T47D (cell line): ENCODE measurements around the gene FHL3.
"Not testable (repeated sequence)": the region's sequence is repeated elsewhere in the genome, so short reads cannot be mapped to it uniquely, and the experiment has no call there.

Source experiments
- DNase-seq, 2 experiments: peaks; one replicate each; pipeline versions ENCODE4 v3.0.0 to v3.0.0-alpha.2; 2011 to 2012; ENCODE audit warnings: low read depth in 1 of 2, low spot score in 1 of 2
- JUND ChIP-seq: IDR thresholded peaks from 2 replicates; pipeline ENCODE4 v1.6.1; 2012; ENCODE audit warnings: low read depth
- in situ Hi-C: cut with HindIII; loops from 2 replicates; pipeline ENCODE4 v1.10.0; 2016; ENCODE audit warnings: low sequenced_read_pairs, low pct_unique_long_range_greater_than_20kb

FHL3 gene

GRCh38 chr1:37978541-37978940, 26.8 kb downstream of the FHL3 start:
- in situ Hi-C loops = no loop called here
- no peak for DNase-seq
- TF ChIP-seq JUND = no peak

- in situ Hi-C loops = not testable (repeated sequence)
- DNase-seq = peak; percentile 25 to 65
Observed at GRCh38 chr1:37975083-37975482, 30.2 kb downstream of the FHL3 start.

DNA sequence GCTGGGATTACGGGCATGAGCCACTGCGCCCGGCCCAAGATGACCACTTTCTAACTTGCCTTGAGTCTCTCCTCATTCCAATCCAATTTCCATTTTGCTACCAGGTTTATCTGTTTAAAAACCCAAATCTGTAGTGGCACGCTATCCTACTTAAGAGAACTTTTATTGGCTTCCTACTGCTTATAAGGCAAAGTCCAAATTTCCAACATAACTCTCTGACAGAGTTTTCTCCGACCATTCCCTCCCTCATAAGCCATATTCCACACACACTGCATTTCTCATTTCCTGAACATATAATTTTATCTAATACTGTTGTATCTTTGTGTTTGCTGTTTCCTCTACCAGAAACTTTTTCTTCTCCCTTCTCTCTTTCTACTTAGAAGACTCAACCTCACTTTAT, 30.7 kb downstream of the FHL3 start:
- no peak for TF ChIP-seq JUND
- in situ Hi-C loops = no loop called here
- no peak for DNase-seq

DNA sequence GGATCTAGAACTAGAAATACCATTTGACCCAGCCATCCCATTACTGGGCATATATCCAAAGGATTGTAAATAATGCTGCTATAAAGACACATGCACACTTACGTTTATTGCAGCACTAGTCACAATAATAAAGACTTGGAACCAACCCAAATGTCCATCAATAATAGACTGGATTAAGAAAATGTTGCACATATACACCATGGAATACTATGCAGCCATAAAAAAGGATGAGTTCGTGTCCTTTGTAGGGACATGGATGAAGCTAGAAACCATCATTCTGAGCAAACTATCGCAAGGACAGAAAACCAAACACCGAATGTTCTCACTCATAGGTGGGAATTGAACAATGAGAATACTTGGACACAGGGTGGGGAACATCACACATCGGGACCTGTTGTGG, 31.6 kb downstream of the FHL3 start:
- DNase-seq, in situ Hi-C loops: not testable (repeated sequence)

DNA sequence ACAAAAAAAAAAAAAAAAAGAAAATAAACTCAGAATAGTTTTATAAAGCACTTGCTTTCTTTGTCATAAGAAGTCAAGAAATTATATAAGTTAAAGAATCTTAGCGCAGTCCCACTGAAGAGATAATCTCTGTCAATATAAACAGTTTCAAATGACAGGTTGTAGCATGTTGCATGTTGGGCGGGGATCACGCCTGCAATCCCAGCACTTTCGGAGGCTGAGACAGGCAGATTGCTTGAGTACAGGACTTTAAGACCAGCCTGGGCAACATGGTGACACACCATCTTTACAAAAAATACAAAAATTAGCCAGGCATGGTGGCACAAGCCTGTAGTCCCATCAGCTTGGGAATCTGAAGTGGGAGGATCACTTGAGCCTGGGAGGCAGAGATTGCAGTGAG, 40.0 kb downstream of the FHL3 start:
- TF ChIP-seq JUND = no peak
- DNase-seq = no peak
- in situ Hi-C loops = no loop called here

- DNase-seq, in situ Hi-C loops: not testable (repeated sequence)
Observed at GRCh38 chr1:37964106-37964505, 41.2 kb downstream of the FHL3 start.

DNA sequence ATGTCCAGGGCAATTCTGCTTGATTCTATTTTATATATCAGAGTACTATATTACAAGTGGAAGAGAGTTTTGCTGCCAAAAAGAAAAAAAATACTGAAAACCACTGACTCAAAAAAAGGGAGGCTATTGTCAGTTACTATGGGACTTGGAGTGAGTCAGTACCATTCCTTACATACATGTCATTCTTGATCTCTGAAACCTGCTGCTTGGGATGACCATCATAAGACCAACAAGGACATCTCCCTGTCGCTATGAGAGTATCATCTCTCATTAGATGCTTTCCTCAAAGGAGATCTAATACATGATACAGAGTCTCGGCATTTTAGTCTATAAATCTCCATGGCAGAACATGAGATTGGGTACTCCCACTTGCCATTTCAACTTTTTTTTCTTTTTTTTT, 46.6 kb downstream of the FHL3 start:
- in situ Hi-C loops = no loop called here
- no peak for TF ChIP-seq JUND
- DNase-seq = no peak

GRCh38 chr1:37955685-37956084, 49.6 kb downstream of the FHL3 start:
- no peak for TF ChIP-seq JUND
- no peak for DNase-seq
- in situ Hi-C loops = no loop called here

- in situ Hi-C loops = no loop called here
- no peak for DNase-seq
- TF ChIP-seq JUND = no peak
Observed at GRCh38 chr1:37954316-37954971, 50.9 kb downstream of the FHL3 start.

DNA sequence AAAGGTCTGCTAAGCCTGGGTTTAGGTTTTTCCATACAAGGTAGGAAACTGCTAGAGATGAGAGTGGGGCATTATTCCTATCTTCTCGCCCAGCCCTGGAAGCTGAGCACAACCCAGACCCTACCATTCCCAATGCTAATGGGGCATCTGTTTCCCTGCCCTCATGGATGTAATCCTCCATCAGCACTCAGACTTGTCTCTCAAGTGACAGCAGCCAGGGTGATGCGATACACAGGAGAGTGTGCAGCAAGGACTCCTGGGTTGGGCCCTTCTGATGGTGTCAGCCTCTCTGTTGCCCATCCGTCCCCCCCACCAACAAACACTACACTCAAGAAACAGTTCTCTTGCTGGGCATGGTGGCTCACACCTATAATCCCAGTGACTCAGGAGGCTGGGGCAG, 52.6 kb downstream of the FHL3 start:
- DNase-seq = no peak
- TF ChIP-seq JUND = no peak
- in situ Hi-C loops = no loop called here

GRCh38 chr1:37951783-37952624, 53.3 kb downstream of the FHL3 start:
- in situ Hi-C loops = no loop called here
- DNase-seq = no peak
- TF ChIP-seq JUND = no peak

DNA sequence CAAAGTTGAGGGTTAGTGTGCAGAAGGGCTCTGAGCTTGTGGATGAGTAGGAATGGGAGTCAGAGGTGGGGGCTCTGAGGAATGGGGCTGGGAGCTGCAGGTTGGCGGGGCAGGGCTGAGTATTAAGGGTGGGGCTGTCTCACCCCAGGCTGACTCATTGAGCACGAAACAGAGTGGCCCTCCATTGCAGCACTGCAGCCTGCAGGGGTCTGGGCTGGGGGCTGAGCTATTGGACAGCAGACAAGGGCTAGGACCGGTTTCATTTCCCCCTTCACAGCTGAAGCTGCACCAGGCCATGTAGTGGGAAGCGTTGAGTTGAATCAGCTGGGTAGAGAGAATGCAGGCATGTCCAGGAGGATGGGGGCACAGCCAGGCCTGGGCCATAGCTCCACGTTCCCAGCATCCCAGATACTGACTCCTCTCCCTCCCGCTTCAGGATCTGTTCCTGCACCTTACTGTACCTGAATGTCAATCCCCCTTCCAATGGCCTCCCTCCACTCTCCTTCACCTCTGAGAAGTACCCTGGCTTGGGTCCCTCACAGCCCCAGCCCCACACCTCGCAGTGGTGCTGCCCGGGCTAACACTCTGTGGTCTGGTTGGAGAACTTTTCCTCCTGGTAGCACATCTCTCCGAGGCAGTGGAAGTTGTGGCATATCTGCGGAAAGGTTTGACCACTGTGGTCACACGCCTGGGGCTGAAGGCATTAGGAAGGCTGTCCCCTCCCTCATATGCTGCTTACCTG, 54.1 kb downstream of the FHL3 start:
- DNase-seq = no peak
- TF ChIP-seq JUND = no peak
- in situ Hi-C loops = no loop called here

GRCh38 chr1:37949524-37950152, 55.7 kb downstream of the FHL3 start:
- in situ Hi-C loops = no loop called here
- peak; percentile 18 to 22 for DNase-seq
- no peak for TF ChIP-seq JUND
